ENCODE measurements around the gene NME3.

GRCh38 chr16:1789643-1790045 lies 18.3 kb upstream of the NME3 start:
- TF ChIP-seq POLR2A (IDR thresholded peaks at IDR 0.05; ENCODE audit: low read length), result no peak
- no peak for TF ChIP-seq GATA1 (IDR thresholded peaks at IDR 0.05; ENCODE audit: low read depth, low read length)
